ENCODE results near the gene CFAP20DC.

Gene CFAP20DC

GRCh38 chr3:58946875-58947274 is 103.0 kb downstream of the CFAP20DC start:
- H3K9me3 ChIP-seq = no peaks in the 10 kb centered on the region
- H3K27me3 ChIP-seq = no peaks in the 10 kb centered on the region
- no peak for TF ChIP-seq CTCF (IDR thresholded peaks at IDR 0.05)
- H3K4me1 ChIP-seq = no peaks in the 10 kb centered on the region
- intact Hi-C loops (cut with DNase I; ENCODE audit: low total_unique reads) = no loop called here
- no peaks in the 10 kb centered on the region for H3K36me3 ChIP-seq
- no peak overlapping the region for H3K4me3 ChIP-seq
- DNase-seq = no peak
- no peak overlapping the region for H3K27ac ChIP-seq

- H3K36me3 ChIP-seq = no peaks in the 10 kb centered on the region
- no peaks in the 10 kb centered on the region for H3K9me3 ChIP-seq
- intact Hi-C loops (cut with DNase I; ENCODE audit: low total_unique reads) = no loop called here
- no peaks in the 10 kb centered on the region for H3K4me1 ChIP-seq
- no peak for TF ChIP-seq CTCF (IDR thresholded peaks at IDR 0.05)
- H3K27me3 ChIP-seq = no peaks in the 10 kb centered on the region
- DNase-seq = no peak
- no peak overlapping the region for H3K4me3 ChIP-seq
- no peak overlapping the region for H3K27ac ChIP-seq
These were observed 111.8 kb downstream of the CFAP20DC start for GRCh38 chr3:58938057-58938456.

GRCh38 chr3:58924578-58924977 is 125.2 kb downstream of the CFAP20DC start:
- Histone ChIP-seq H3K4me1 (no peaks in the 10 kb centered on the region), H3K27ac (no peak overlapping the region), H3K27me3 (no peaks in the 10 kb centered on the region), H3K4me3 (no peak overlapping the region), H3K36me3 (no peaks in the 10 kb centered on the region), H3K9me3 (peaks cover 0 to 4% (median 0%) of the 10 kb centered on the region in 3 donors)
- TF ChIP-seq CTCF (IDR thresholded peaks at IDR 0.05) = no peak
- DNase-seq = no peak
- intact Hi-C loops (cut with DNase I; ENCODE audit: low total_unique reads) = no loop called here

- Histone ChIP-seq H3K4me1 (no peaks in the 10 kb centered on the region), H3K4me3 (no peak overlapping the region), H3K9me3 (no peaks in the 10 kb centered on the region), H3K27ac (no peak overlapping the region), H3K27me3 (no peaks in the 10 kb centered on the region), H3K36me3 (no peaks in the 10 kb centered on the region)
- TF ChIP-seq CTCF (IDR thresholded peaks at IDR 0.05) = no peak
- no peak for DNase-seq
- intact Hi-C loops (cut with DNase I; ENCODE audit: low total_unique reads) = no loop called here
These were observed 149.4 kb downstream of the CFAP20DC start for GRCh38 chr3:58900386-58900785.

GRCh38 chr3:58899953-58900298 is 149.9 kb downstream of the CFAP20DC start:
- Histone ChIP-seq H3K36me3 (no peaks in the 10 kb centered on the region), H3K9me3 (peaks cover 0 to 3% (median 0%) of the 10 kb centered on the region in 3 donors), H3K4me3 (no peak overlapping the region), H3K27ac (no peak overlapping the region), H3K27me3 (no peaks in the 10 kb centered on the region), H3K4me1 (no peaks in the 10 kb centered on the region)
- intact Hi-C loops (cut with DNase I; ENCODE audit: low total_unique reads) = no loop called here
- no peak for DNase-seq
- TF ChIP-seq CTCF (IDR thresholded peaks at IDR 0.05) = no peak
